Measurements from ENCODE around the gene FLNA. TPM values are rescaled to one million over a fixed set of nuclear protein-coding genes. Genes with fewer than 3 reads are reported as not detected.
"Not testable (repeated sequence)": the region's sequence is repeated elsewhere in the genome, so short reads cannot be mapped to it uniquely, and the experiment has no call there.

Gene FLNA
- total RNA-seq, 1 donor: 3,767 TPM

DNA sequence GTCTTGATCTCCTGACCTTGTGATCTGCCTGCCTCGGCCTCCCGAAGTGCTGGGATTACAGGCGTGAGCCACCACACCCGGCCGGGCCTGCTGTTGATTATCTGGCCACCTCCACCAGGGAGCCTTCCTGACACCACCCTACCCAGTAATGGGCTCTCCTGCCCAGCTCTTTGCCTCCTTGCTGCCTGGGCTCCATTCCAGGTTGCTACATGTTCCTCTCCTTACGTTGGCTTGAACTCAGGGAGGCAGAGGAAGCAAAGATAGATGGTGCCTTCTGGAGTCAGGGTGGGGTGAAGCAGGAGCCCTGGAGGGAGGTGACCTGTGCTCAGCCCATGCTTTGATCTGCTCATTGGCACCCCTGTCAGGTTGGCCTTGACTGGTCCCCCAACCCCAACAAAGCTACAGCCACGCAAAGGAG, 26.3 kb downstream of the FLNA start:
- TF ChIP-seq, protein P1, sequence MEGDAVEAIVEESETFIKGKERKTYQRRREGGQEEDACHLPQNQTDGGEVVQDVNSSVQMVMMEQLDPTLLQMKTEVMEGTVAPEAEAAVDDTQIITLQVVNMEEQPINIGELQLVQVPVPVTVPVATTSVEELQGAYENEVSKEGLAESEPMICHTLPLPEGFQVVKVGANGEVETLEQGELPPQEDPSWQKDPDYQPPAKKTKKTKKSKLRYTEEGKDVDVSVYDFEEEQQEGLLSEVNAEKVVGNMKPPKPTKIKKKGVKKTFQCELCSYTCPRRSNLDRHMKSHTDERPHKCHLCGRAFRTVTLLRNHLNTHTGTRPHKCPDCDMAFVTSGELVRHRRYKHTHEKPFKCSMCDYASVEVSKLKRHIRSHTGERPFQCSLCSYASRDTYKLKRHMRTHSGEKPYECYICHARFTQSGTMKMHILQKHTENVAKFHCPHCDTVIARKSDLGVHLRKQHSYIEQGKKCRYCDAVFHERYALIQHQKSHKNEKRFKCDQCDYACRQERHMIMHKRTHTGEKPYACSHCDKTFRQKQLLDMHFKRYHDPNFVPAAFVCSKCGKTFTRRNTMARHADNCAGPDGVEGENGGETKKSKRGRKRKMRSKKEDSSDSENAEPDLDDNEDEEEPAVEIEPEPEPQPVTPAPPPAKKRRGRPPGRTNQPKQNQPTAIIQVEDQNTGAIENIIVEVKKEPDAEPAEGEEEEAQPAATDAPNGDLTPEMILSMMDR (IDR thresholded peaks at IDR 0.05; ENCODE audit: insufficient read depth, low read depth, low read length): no peak
- DNase-seq (ENCODE audit: low read depth): no peak
- H3K4me3 ChIP-seq (ENCODE audit: low read depth, low read length): no peak overlapping the region

GRCh38 chrX:154343620-154344019, 30.8 kb downstream of the FLNA start:
- DNase-seq (ENCODE audit: low read depth); H3K4me3 ChIP-seq (ENCODE audit: low read depth, low read length): not testable (repeated sequence)

DNA sequence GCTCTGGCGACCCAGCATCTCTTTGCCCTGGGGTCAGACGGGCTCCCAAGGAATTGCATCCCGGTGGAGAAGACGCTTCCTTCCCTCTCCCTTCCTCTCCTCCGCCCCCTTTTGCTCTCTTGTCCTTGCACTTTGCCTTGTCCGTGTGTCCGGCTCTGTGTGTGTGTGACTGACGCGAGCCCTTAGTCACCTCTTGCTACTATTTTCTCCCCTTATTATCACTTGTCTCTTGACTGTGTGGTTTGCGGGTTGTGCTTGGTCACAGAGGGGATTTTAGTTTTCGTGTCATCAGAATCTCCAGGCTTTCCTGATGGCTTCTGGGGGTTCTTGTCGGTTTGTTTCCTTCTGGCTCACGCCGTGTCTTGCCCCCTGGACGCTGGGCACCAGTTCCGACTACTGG, 31.4 kb downstream of the FLNA start:
- DNase-seq (ENCODE audit: low read depth); H3K4me3 ChIP-seq (ENCODE audit: low read depth, low read length): not testable (repeated sequence)

- H3K4me3 ChIP-seq (ENCODE audit: low read depth, low read length); DNase-seq (ENCODE audit: low read depth): not testable (repeated sequence)
These were observed 32.8 kb downstream of the FLNA start for GRCh38 chrX:154341399-154342298.

DNA sequence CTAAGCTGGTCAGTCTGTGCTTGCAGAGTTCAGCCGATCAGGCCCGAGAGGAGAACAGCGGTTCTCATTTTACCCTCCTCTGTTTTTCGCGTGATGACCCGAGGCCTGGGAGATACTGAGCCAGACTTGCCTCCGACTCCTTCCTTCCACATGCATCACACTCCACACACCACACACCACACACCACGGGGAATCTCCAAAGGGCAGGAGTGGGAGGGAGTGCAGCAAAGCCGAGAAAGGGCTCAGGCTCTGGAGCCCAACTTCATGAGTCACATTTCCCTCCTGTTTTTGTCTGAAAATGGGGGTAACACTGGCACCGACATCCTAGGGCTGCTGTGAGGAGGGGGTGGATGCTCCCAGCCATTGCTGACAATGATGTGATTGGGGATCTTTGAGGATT, 39.9 kb downstream of the FLNA start:
- TF ChIP-seq, protein P1 (IDR thresholded peaks at IDR 0.05; ENCODE audit: insufficient read depth, low read depth, low read length): no peak
- H3K4me3 ChIP-seq (ENCODE audit: low read depth, low read length): no peak overlapping the region
- no peak for DNase-seq (ENCODE audit: low read depth)

DNA sequence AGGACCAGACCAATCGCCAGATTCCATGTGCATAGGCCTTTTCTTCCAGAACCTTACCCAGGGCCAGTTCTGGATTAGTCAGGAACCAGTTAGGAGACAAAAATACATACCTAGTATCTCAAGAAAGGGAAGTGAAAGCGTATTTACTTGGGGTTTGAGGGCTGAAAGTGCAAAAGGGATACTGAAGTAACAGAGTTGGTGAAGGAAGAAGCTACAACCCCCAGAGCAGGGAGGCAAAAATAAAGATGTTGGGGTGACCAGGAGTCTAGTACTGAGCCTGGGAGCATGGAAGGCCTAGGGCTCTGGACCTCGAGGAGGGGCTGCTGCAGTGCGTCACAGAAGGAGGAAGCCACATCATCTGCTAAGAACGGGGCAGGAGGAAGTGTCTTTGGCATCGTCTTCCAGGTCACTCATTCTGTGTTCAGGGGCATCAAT, 40.6 kb downstream of the FLNA start:
- no peak overlapping the region for H3K4me3 ChIP-seq (ENCODE audit: low read depth, low read length)
- DNase-seq (ENCODE audit: low read depth): no peak
- TF ChIP-seq, protein P1 (IDR thresholded peaks at IDR 0.05; ENCODE audit: insufficient read depth, low read depth, low read length): no peak

GRCh38 chrX:154333116-154333515, 41.3 kb downstream of the FLNA start:
- TF ChIP-seq, protein P1 (IDR thresholded peaks at IDR 0.05; ENCODE audit: insufficient read depth, low read depth, low read length): no peak
- DNase-seq (ENCODE audit: low read depth): no peak
- H3K4me3 ChIP-seq (ENCODE audit: low read depth, low read length): no peak overlapping the region

GRCh38 chrX:154332561-154332960, 41.9 kb downstream of the FLNA start:
- TF ChIP-seq, protein P1 (IDR thresholded peaks at IDR 0.05; ENCODE audit: insufficient read depth, low read depth, low read length): no peak
- H3K4me3 ChIP-seq (ENCODE audit: low read depth, low read length): no peak overlapping the region
- no peak for DNase-seq (ENCODE audit: low read depth)

Measured in fibroblast of villous mesenchyme (primary cell).